Heart left ventricle (tissue), 13 donors: ENCODE data around the gene ECHS1.

ENCODE experiments used
- CTCF ChIP-seq, 12 donors: fragments of 200-600 bp; sonication (generic) in 4 of 12; IDR thresholded peaks; one replicate each; pipeline versions ENCODE4 v1.5.0 to v1.8.0; 2018 to 2022; ENCODE audit warnings: antibody characterized with exemption in 12 of 12, mild to moderate bottlenecking in 5 of 12
- POLR2A ChIP-seq, 2 donors: fragments of 450-650 bp; IDR thresholded peaks; one replicate each; pipeline ENCODE4 v1.6.1; 2017; ENCODE audit warnings: antibody characterized with exemption in 2 of 2, mild to moderate bottlenecking in 2 of 2, moderate library complexity in 2 of 2
- donor health status: ischemic (EF 13 %, LVEDD 7.1; RV severe dilation, severe dysfunction).
- donor health status: DM: no; HTN: yes; CAD: no.
- donor health status: DM: no; HTN: no; CAD: no.
- donor health status: ischemic (EF 25% LVEDD 6.9; RV normal size, moderate dysfunction).
- donor health status: ischemic (EF 25% LVEDD 5.7; RV mildly dilated, moderate dysfunction).
- donor health status: ischemic (EF 35%, LVEDD 5.7; RV mildly dilated, moderate dysfunction).
- donor health status: nonischemic (EF 11% LVEDD 7.7; RV severe dilation, severe dysfunction).
- donor health status: DM: yes; HTN: yes; CAD: no.
- donor health status: PGD.
- donor health status: ischemic (EF 29% LVEDD 5.4; RV normal size, mild dysfunction).
- donor health status: nonischemic (EF 23%, LVEDD 6.1; RV moderate dilation, normal function).

- no peak for TF ChIP-seq POLR2A (IDR thresholded peaks at IDR 0.05)
- peak; percentile 45 to 73 (median 62) for TF ChIP-seq CTCF (IDR thresholded peaks at IDR 0.05)
Observed at GRCh38 chr10:133318494-133319127, 54.5 kb downstream of the ECHS1 start.
